SK-N-SH (cell line): Measurements from ENCODE around the gene WASF2. TPM values are rescaled to one million over a fixed set of nuclear protein-coding genes. Genes with fewer than 3 reads are reported as not detected.

Experiments
- CTCF ChIA-PET: fragments of 300-600, 350-600 bp; formaldehyde crosslinking; extraction: SDS; loops from one replicate; lab custom pipeline; 2021; lab: Yijun Ruan, JAX
- POLR2A ChIA-PET: fragments of 350-600 bp; sonication (Branson Sonifier 250); formaldehyde crosslinking; extraction: SDS; loops from one replicate; lab custom pipeline; 2020; ENCODE audit warnings: antibody characterized with exemption, inconsistent platforms; lab: Yijun Ruan, JAX
- DNase-seq: peaks from one replicate; pipeline ENCODE4 v3.0.0; 2012
- H2AFZ ChIP-seq: fragments of 200-600 bp; sonication (generic); 2 replicates; pipeline ENCODE4 v1.8.1; 2016; ENCODE audit warnings: antibody characterized with exemption, mild to moderate bottlenecking, low read depth
- H3F3A ChIP-seq: fragments of 200-600 bp; sonication (generic); replicated peaks from 2 replicates; pipeline ENCODE3; 2016; ENCODE audit warnings: antibody characterized with exemption, mild to moderate bottlenecking; ENCODE audit not compliant: insufficient read depth
- H3K27ac ChIP-seq, 2 experiments: fragments of 200-500 bp in 1 of 2; fragments of 200-600 bp in 1 of 2; sonication (Bioruptor generic) in 1 of 2; sonication (generic), shearing (Covaris generic) in 1 of 2; 2 replicates each; pipeline versions ENCODE4 v1.5.1 to v1.6.1; 2014 to 2016; ENCODE audit warnings: low read depth in 2 of 2, inconsistent platforms in 1 of 2, low read length in 1 of 2, mild to moderate bottlenecking in 1 of 2, mixed read lengths in 1 of 2
- H3K27me3 ChIP-seq: fragments of 200-600 bp; sonication (generic), shearing (Covaris generic); 2 replicates; pipeline ENCODE4 v1.6.1; 2016; ENCODE audit warnings: mixed run types; ENCODE audit not compliant: insufficient read depth
- H3K36me3 ChIP-seq, 2 experiments: fragments of 200-500 bp in 1 of 2; fragments of 200-600 bp in 1 of 2; sonication (Bioruptor generic) in 1 of 2; sonication (generic) in 1 of 2; replicated peaks in 1 of 2; 2 replicates each; pipeline versions ENCODE3 to v1.5.1; 2014 to 2016; ENCODE audit warnings: low read length in 1 of 2, mild to moderate bottlenecking in 1 of 2; ENCODE audit not compliant: insufficient read depth in 2 of 2, control insufficient read depth in 1 of 2
- H3K4me1 ChIP-seq, 2 experiments: fragments of 200-500 bp in 1 of 2; fragments of 200-600 bp in 1 of 2; sonication (Bioruptor generic) in 1 of 2; sonication (generic), shearing (Covaris generic) in 1 of 2; 2 replicates each; pipeline versions ENCODE4 v1.5.1 to v1.6.1; 2014 to 2016; ENCODE audit warnings: low read depth in 1 of 2, low read length in 1 of 2, mixed run types in 1 of 2; ENCODE audit not compliant: insufficient read depth in 2 of 2, control insufficient read depth in 1 of 2
- H3K4me2 ChIP-seq: fragments of 200-600 bp; sonication (generic), shearing (Covaris generic); 2 replicates; pipeline ENCODE4 v1.6.1; 2017; ENCODE audit warnings: mixed run types
- H3K4me3 ChIP-seq, 2 experiments: fragments of 200-500 bp in 1 of 2; fragments of 200-600 bp in 1 of 2; sonication (Bioruptor generic) in 1 of 2; sonication (generic), shearing (Covaris generic) in 1 of 2; 2 replicates each; pipeline versions ENCODE4 v1.5.1 to v1.8.1; 2014 to 2016; ENCODE audit warnings: low read depth in 2 of 2, inconsistent platforms in 1 of 2, low read length in 1 of 2, mild to moderate bottlenecking in 1 of 2, mixed read lengths in 1 of 2, moderate library complexity in 1 of 2
- H3K79me2 ChIP-seq: fragments of 200-600 bp; sonication (generic); 2 replicates; pipeline ENCODE4 v1.8.1; 2017; ENCODE audit warnings: mild to moderate bottlenecking; ENCODE audit not compliant: insufficient read depth
- H3K9ac ChIP-seq: fragments of 200-600 bp; sonication (generic); 2 replicates; pipeline ENCODE4 v1.6.1; 2017; ENCODE audit warnings: mixed run types
- H3K9me2 ChIP-seq: fragments of 200-600 bp; sonication (generic); 2 replicates; pipeline ENCODE4 v1.6.1; 2017; ENCODE audit warnings: mixed run types
- H3K9me3 ChIP-seq: fragments of 200-600 bp; sonication (generic); 2 replicates; pipeline ENCODE4 v1.6.1; 2017; ENCODE audit warnings: mixed run types, mild to moderate bottlenecking, moderate library complexity
- H4K20me1 ChIP-seq: fragments of 200-600 bp; sonication (generic); 2 replicates; pipeline ENCODE4 v1.6.1; 2017; ENCODE audit warnings: mild to moderate bottlenecking, mixed run types; ENCODE audit not compliant: insufficient read depth
- EZH2phosphoT487 ChIP-seq: fragments of 200-600 bp; sonication (generic); IDR thresholded peaks from 2 replicates; pipeline ENCODE4 v1.6.1; 2017; ENCODE audit warnings: low read depth, mixed run types, mild to moderate bottlenecking, antibody characterized with exemption, moderate library complexity, borderline replicate concordance
- POLR2AphosphoS5 ChIP-seq: IDR thresholded peaks from 2 replicates; pipeline ENCODE4 v1.6.1; 2012; ENCODE audit warnings: low read depth, low read length
- RAD21 ChIP-seq: IDR thresholded peaks from 2 replicates; pipeline ENCODE4 v1.6.1; 2012; ENCODE audit warnings: mild to moderate bottlenecking, low read length
- RCOR1 ChIP-seq: fragments of 150-350 bp; IDR thresholded peaks from 2 replicates; pipeline ENCODE4 v1.6.1; 2017; ENCODE audit warnings: antibody characterized with exemption, low read length
- RFX5 ChIP-seq: IDR thresholded peaks from 2 replicates; pipeline ENCODE4 v1.6.1; 2012; ENCODE audit warnings: mild to moderate bottlenecking, improper control_type of control experiment, low read length
- RXRA ChIP-seq: IDR thresholded peaks from 2 replicates; pipeline ENCODE4 v1.4.0; 2012; ENCODE audit warnings: low read depth, mild to moderate bottlenecking, borderline replicate concordance
- ZBTB33 ChIP-seq: IDR thresholded peaks from 2 replicates; pipeline ENCODE4 v1.4.0; 2012; ENCODE audit warnings: low read depth, borderline replicate concordance
- WGBS: methylation state at CpG from one replicate; pipeline ENCODE4 v1.1.6; 2017; ENCODE audit warnings: low lambda C conversion rate; 5-methylcytosine and 5-hydroxymethylcytosine counted together
- polyA plus RNA-seq, 3 experiments: library from polyadenylated mRNA; depleted of rRNA; stranded (reverse); fragments of >200 nt; gene quantifications; 2 replicates each; pipeline ENCODE4 v1.2.3, GENCODE V29; 2012

The WASF2 gene
- polyA plus RNA-seq, 1 of the 3 experiments (the other 2 are of a cell fraction), result 27.1 TPM

- Histone ChIP-seq H2AFZ (no peak overlapping the region), H3K9ac (no peak overlapping the region), H3K79me2 (peaks cover 99% of the 10 kb centered on the region), H3K27me3 (no peaks in the 10 kb centered on the region), H3K36me3 (peaks cover 0 to 3% of the 10 kb centered on the region in 2 experiments), H3K27ac (peak overlapping the region in 1 of 2 experiments; percentile 39; a peak in 1 of 4 replicates), H3K4me3 (no peak overlapping the region)
- ChIA-PET POLR2A (no interaction called here), CTCF (interaction anchor here (0.7 to 2.5 kb wide), 4 partner anchors 10 to 171 kb away, joined by 3 to 8 read pairs (median 5); no protein-coding TSS in a partner anchor)
- TF ChIP-seq POLR2AphosphoS5, result no peak
- no peak for TF ChIP-seq ZBTB33
- no peak for TF ChIP-seq RFX5
- no peak for TF ChIP-seq EZH2phosphoT487
- TF ChIP-seq RAD21, result no peak
- TF ChIP-seq, all 33 proteins: peak for 0
- peaks cover 73% of the 10 kb centered on the region for H4K20me1 ChIP-seq
- no peaks in the 10 kb centered on the region for H3K9me3 ChIP-seq
- DNase-seq, result no peak
- peak overlapping the region; percentile 2; the same call in 1 of the 2 replicates for H3K4me2 ChIP-seq
- H3K4me1 ChIP-seq, result peaks cover 0 to 23% of the 10 kb centered on the region in 2 experiments; a peak in 1 of 4 replicates
- WGBS, result 88% methylated on average over 5 of the region's 5 CpGs
- no peaks in the 10 kb centered on the region for H3F3A ChIP-seq
- no peaks in the 10 kb centered on the region for H3K9me2 ChIP-seq
Observed at GRCh38 chr1:27436204-27437159, 53.5 kb downstream of the WASF2 start.

- Histone ChIP-seq H3K4me1 (peaks cover 0 to 23% of the 10 kb centered on the region in 2 experiments; a peak in 2 of 4 replicates), H3K79me2 (peaks cover 100% of the 10 kb centered on the region), H3F3A (peaks cover 1% of the 10 kb centered on the region), H3K36me3 (peaks cover 0 to 3% of the 10 kb centered on the region in 2 experiments), H4K20me1 (peaks cover 81% of the 10 kb centered on the region), H3K9ac (no peak overlapping the region), H3K4me2 (0 out of 2 replicates have a peak overlapping the region, but pooled peaks have one; percentile 2), H3K9me2 (no peaks in the 10 kb centered on the region), H3K27me3 (no peaks in the 10 kb centered on the region), H2AFZ (no peak overlapping the region), H3K4me3 (no peak overlapping the region), H3K27ac (no peak overlapping the region), H3K9me3 (no peaks in the 10 kb centered on the region)
- no peak for TF ChIP-seq RCOR1
- no peak for TF ChIP-seq RXRA
- TF ChIP-seq RFX5, result no peak
- 97% methylated on average over 2 of the region's 2 CpGs for whole genome bisulfite sequencing
- ChIA-PET CTCF (interaction anchor here (1.7 to 2.5 kb wide), 2 partner anchors 11 to 172 kb away, joined by 7 to 8 read pairs; no protein-coding TSS in a partner anchor), POLR2A (interaction anchor here (0.6 kb wide), 1 partner anchor 169 kb away, joined by 3 read pairs; no protein-coding TSS in a partner anchor)
- no peak for DNase-seq
Observed at GRCh38 chr1:27435566-27436203, 54.3 kb downstream of the WASF2 start.
